ENCODE results near the gene DOC2A.
"Not testable (repeated sequence)": the region's sequence is repeated elsewhere in the genome, so short reads cannot be mapped to it uniquely, and the experiment has no call there.

The DOC2A gene

DNA sequence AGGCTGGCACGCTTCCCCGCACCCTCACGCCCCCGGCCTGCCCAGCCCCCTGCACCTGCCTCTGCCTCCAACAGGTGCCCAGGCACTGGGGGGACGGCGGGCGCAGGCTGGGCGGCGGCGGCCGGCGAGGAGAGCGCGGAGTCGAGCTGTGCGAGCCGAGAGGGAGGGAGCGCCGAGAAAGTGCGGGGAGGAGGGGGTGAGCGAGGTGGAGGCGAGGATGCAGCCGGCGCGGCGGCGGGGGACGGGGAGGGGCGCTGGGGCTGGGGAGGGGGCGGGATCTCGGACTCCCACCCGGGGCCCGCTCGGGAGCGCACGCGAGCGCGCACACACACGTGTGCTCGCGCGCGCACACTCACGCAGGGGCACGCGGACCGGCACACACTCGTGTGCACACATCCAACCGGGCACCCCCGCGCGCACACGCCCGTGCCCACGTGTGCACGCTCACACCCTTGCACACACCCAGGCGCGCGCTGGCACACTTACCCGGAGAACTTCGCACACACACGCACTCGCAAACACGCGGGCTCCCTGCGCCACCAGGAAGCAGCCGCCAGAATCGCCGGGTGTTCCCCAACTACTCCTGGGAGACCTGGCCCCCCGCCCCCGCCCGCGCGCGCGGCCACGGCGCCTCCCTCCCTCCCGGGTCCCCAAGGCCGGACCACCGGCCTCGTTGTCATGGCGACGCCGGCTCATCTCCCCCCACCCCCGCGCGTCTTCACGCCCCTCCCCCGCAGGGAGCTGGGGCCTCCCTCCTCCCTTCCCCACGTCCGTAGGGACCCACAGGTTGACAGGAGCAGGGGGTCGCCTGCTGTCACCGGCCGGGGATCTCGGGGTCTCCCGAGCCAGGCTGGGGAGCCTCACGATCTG is at the start of gene DOC2A:
Gene DOC2A (minus strand): TSS at position 184 of the 870 bp plus-strand sequence. CDS start 805 bp downstream, outside the sequence.
- Histone ChIP-seq H3K4me3 (ENCODE audit: low read length) (peak within 1 kb of the TSS; percentile 41), H3K27ac (ENCODE audit: low read depth, low read length) (no peak within 1 kb of the TSS)

DNA sequence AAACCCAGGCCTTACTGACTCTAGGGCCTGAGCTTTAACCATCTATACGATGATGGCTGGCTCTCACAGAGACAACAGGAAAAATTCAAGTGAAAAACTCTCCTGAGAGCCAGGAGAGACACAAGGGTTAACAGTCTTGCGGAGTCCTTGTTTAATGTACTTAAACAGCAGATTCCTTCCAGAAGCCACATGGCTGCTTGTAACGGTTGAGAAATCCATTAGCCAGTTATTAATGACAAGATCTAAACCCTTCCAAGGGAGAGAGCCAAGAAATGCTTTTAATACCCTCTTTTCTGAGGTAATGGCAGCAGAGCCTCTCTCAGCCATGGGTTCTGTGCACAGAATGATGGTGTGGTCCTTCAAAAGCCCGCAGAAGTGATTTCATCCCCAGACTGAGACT is 49.5 kb upstream of the DOC2A start:
- Histone ChIP-seq H3K4me1 (ENCODE audit: control insufficient read depth, insufficient read depth, low read length) (peaks cover 9% of the 10 kb centered on the region), H3K36me3 (ENCODE audit: control insufficient read depth, insufficient read depth, low read length) (no peaks in the 10 kb centered on the region), H3K27ac (ENCODE audit: low read depth, low read length) (no peak overlapping the region), H3K9ac (ENCODE audit: low read length) (no peak overlapping the region), H3K4me3 (ENCODE audit: low read length) (no peak overlapping the region), H3K27me3 (ENCODE audit: control insufficient read depth, insufficient read depth, low read length) (no peaks in the 10 kb centered on the region)

More for the DNA sequence above, at the start of gene DOC2A:
- H3K4me1 ChIP-seq (ENCODE audit: control insufficient read depth, insufficient read depth, low read length): no peaks in the 10 kb centered on the region
- no peaks in the 10 kb centered on the region for H3K36me3 ChIP-seq (ENCODE audit: control insufficient read depth, insufficient read depth, low read length)
- H3K9ac ChIP-seq (ENCODE audit: low read length): no peak within 1 kb of the TSS
- H3K27me3 ChIP-seq (ENCODE audit: control insufficient read depth, insufficient read depth, low read length): peaks cover 19% of the 10 kb centered on the region

GRCh38 chr16:30054959-30055553 is 44.2 kb upstream of the DOC2A start:
- no peak overlapping the region for H3K27ac ChIP-seq (ENCODE audit: low read depth, low read length)
- no peaks in the 10 kb centered on the region for H3K36me3 ChIP-seq (ENCODE audit: control insufficient read depth, insufficient read depth, low read length)
- H3K9ac ChIP-seq (ENCODE audit: low read length): no peak overlapping the region
- H3K4me1 ChIP-seq (ENCODE audit: control insufficient read depth, insufficient read depth, low read length): peaks cover 2% of the 10 kb centered on the region
- H3K4me3 ChIP-seq (ENCODE audit: low read length): no peak overlapping the region
- H3K27me3 ChIP-seq (ENCODE audit: control insufficient read depth, insufficient read depth, low read length): no peaks in the 10 kb centered on the region

DNA sequence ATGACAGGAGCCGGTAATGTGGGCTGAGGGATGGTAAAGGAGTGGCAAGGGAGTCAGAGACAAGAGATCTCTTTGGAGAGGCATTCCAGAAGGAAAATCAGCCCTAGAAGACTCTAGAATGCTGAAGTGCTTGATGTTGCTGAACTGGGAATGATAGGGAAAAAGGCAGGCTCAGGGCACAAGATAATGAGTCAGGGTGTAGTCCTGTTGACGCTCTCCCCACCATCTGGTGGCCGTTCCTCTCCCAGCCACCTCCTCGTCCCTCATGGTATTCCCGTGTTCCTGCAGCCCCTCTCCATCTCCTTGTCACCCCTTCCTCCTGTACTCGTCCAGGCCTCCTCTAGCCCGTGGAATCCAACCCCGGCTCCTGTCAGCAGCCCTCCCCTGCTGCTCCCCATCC is 43.6 kb upstream of the DOC2A start:
- H3K9ac ChIP-seq (ENCODE audit: low read length): no peak overlapping the region
- H3K4me1 ChIP-seq (ENCODE audit: control insufficient read depth, insufficient read depth, low read length): peaks cover 2% of the 10 kb centered on the region
- no peak overlapping the region for H3K4me3 ChIP-seq (ENCODE audit: low read length)
- H3K27ac ChIP-seq (ENCODE audit: low read depth, low read length): no peak overlapping the region
- no peaks in the 10 kb centered on the region for H3K36me3 ChIP-seq (ENCODE audit: control insufficient read depth, insufficient read depth, low read length)
- no peaks in the 10 kb centered on the region for H3K27me3 ChIP-seq (ENCODE audit: control insufficient read depth, insufficient read depth, low read length)

- H3K4me1 ChIP-seq (ENCODE audit: control insufficient read depth, insufficient read depth, low read length): peaks cover 2% of the 10 kb centered on the region
- no peak overlapping the region for H3K27ac ChIP-seq (ENCODE audit: low read depth, low read length)
Observed at GRCh38 chr16:30053376-30054015, 42.7 kb upstream of the DOC2A start.

GRCh38 chr16:30052671-30053372 is 42.0 kb upstream of the DOC2A start:
- H3K4me3 ChIP-seq (ENCODE audit: low read length): peak overlapping the region; percentile 84
- no peaks in the 10 kb centered on the region for H3K36me3 ChIP-seq (ENCODE audit: control insufficient read depth, insufficient read depth, low read length)
- peak overlapping the region; percentile 14 for H3K27ac ChIP-seq (ENCODE audit: low read depth, low read length)
- no peak overlapping the region for H3K9ac ChIP-seq (ENCODE audit: low read length)
- no peaks in the 10 kb centered on the region for H3K27me3 ChIP-seq (ENCODE audit: control insufficient read depth, insufficient read depth, low read length)
- H3K4me1 ChIP-seq (ENCODE audit: control insufficient read depth, insufficient read depth, low read length): peaks cover 2% of the 10 kb centered on the region

More at GRCh38 chr16:30053376-30054015, 42.7 kb upstream of the DOC2A start:
- H3K36me3 ChIP-seq (ENCODE audit: control insufficient read depth, insufficient read depth, low read length): no peaks in the 10 kb centered on the region
- H3K27me3 ChIP-seq (ENCODE audit: control insufficient read depth, insufficient read depth, low read length): no peaks in the 10 kb centered on the region
- H3K9ac ChIP-seq (ENCODE audit: low read length): no peak overlapping the region
- peak overlapping the region; percentile 84 for H3K4me3 ChIP-seq (ENCODE audit: low read length)

DNA sequence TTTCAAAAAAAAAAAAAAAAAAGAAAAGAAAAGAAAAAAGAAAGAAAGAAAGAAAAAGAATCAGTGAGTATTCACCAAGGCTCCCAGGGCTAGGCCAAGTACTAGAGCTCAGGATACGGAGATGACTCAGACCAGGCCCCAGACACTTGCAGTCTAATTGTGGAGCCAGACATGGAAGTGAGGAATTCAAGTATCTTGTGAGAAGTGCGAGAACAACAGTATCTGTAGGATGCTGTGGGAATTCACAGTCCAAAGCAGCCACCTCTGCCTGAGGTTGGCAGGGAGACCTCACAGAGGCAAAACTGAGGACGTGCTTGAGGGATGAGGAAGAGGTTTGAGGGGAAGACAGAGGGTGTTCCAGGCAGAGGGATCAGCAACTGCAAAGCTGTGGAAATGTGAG is 40.7 kb upstream of the DOC2A start:
- H3K9ac ChIP-seq (ENCODE audit: low read length): no peak overlapping the region
- H3K4me3 ChIP-seq (ENCODE audit: low read length): no peak overlapping the region
- peaks cover 2% of the 10 kb centered on the region for H3K4me1 ChIP-seq (ENCODE audit: control insufficient read depth, insufficient read depth, low read length)
- H3K27me3 ChIP-seq (ENCODE audit: control insufficient read depth, insufficient read depth, low read length): no peaks in the 10 kb centered on the region
- no peaks in the 10 kb centered on the region for H3K36me3 ChIP-seq (ENCODE audit: control insufficient read depth, insufficient read depth, low read length)
- no peak overlapping the region for H3K27ac ChIP-seq (ENCODE audit: low read depth, low read length)

- H3K9ac ChIP-seq (ENCODE audit: low read length): no peak overlapping the region
Observed at GRCh38 chr16:30049871-30050270, 39.0 kb upstream of the DOC2A start.

DNA sequence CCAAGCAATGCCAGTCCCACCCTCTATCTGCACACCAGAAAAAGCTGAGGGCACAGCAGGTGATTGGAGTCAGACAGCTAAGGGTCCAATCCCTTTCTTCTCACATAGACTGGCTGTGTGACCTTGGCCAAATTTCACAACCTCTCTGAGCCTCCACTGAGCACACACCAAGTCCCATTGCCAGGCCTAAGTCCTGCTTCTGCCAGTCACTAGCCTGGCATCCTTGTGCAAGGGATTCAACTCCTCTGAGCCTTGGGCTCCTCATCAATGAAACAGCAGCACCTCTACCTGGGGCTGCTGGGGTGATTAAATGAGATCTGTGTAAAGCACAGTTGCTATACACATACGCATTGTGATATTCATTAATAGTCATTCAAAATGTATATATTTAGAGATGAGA is 35.8 kb upstream of the DOC2A start:
- Histone ChIP-seq H3K9ac (ENCODE audit: low read length) (no peak overlapping the region), H3K27me3 (ENCODE audit: control insufficient read depth, insufficient read depth, low read length) (no peaks in the 10 kb centered on the region), H3K4me3 (ENCODE audit: low read length) (no peak overlapping the region), H3K27ac (ENCODE audit: low read depth, low read length) (no peak overlapping the region), H3K36me3 (ENCODE audit: control insufficient read depth, insufficient read depth, low read length) (no peaks in the 10 kb centered on the region), H3K4me1 (ENCODE audit: control insufficient read depth, insufficient read depth, low read length) (no peaks in the 10 kb centered on the region)

More at GRCh38 chr16:30049871-30050270, 39.0 kb upstream of the DOC2A start:
- H3K36me3 ChIP-seq (ENCODE audit: control insufficient read depth, insufficient read depth, low read length): no peaks in the 10 kb centered on the region
- no peak overlapping the region for H3K27ac ChIP-seq (ENCODE audit: low read depth, low read length)
- no peaks in the 10 kb centered on the region for H3K27me3 ChIP-seq (ENCODE audit: control insufficient read depth, insufficient read depth, low read length)
- H3K4me1 ChIP-seq (ENCODE audit: control insufficient read depth, insufficient read depth, low read length): peaks cover 2% of the 10 kb centered on the region
- H3K4me3 ChIP-seq (ENCODE audit: low read length): no peak overlapping the region

- no peak overlapping the region for H3K27ac ChIP-seq (ENCODE audit: low read depth, low read length)
- no peaks in the 10 kb centered on the region for H3K4me1 ChIP-seq (ENCODE audit: control insufficient read depth, insufficient read depth, low read length)
- H3K27me3 ChIP-seq (ENCODE audit: control insufficient read depth, insufficient read depth, low read length): no peaks in the 10 kb centered on the region
- no peak overlapping the region for H3K4me3 ChIP-seq (ENCODE audit: low read length)
- no peak overlapping the region for H3K9ac ChIP-seq (ENCODE audit: low read length)
- no peaks in the 10 kb centered on the region for H3K36me3 ChIP-seq (ENCODE audit: control insufficient read depth, insufficient read depth, low read length)
Observed at GRCh38 chr16:30046178-30046577, 35.4 kb upstream of the DOC2A start.

DNA sequence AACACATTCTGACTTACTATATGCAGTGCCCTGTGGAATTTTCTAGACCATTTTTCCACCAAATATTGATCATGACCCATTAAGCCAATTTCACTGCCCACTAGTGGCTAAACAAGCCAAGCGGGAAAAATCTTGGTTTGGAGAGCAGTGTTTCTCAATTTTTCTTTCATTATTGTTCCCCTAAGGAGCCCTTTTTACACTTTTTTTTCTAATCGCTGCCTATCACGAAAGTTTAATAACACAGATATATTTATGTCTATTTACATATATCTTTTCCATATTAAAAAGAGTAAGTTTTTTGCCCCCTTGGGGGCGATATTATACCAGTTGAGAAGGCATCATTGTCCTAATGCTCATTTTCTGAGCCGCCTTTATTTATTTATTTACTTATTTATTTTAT is 31.0 kb upstream of the DOC2A start:
- H3K27ac ChIP-seq (ENCODE audit: low read depth, low read length): no peak overlapping the region
- H3K4me1 ChIP-seq (ENCODE audit: control insufficient read depth, insufficient read depth, low read length): no peaks in the 10 kb centered on the region
- no peak overlapping the region for H3K4me3 ChIP-seq (ENCODE audit: low read length)
- no peak overlapping the region for H3K9ac ChIP-seq (ENCODE audit: low read length)
- H3K27me3 ChIP-seq (ENCODE audit: control insufficient read depth, insufficient read depth, low read length): no peaks in the 10 kb centered on the region
- no peaks in the 10 kb centered on the region for H3K36me3 ChIP-seq (ENCODE audit: control insufficient read depth, insufficient read depth, low read length)

DNA sequence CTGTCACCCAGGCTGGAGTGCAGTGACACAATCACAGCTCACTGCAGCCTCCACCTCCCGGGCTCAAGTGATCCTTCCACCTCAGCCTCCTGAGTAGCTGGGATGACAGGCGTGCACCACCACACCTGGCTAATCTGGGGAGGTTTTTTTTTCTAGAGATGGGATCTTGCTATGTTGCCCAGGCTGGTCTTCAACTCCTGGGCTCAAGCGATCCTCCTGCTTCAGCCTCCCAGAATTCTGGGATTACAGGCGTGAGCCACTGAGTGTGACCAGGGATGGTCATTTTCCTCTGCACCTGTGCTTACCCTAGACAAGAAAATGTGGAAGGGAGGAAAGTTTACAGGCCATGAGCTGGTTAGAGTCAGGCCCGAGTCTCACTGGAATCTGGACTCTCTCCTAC is 29.9 kb upstream of the DOC2A start:
- not testable (repeated sequence) for H3K9ac ChIP-seq (ENCODE audit: low read length); H3K27me3 ChIP-seq (ENCODE audit: control insufficient read depth, insufficient read depth, low read length); H3K4me3 ChIP-seq (ENCODE audit: low read length); H3K27ac ChIP-seq (ENCODE audit: low read depth, low read length); H3K4me1 ChIP-seq (ENCODE audit: control insufficient read depth, insufficient read depth, low read length); H3K36me3 ChIP-seq (ENCODE audit: control insufficient read depth, insufficient read depth, low read length)

Measured in rectal smooth muscle tissue (tissue), 1 donor.